T-helper 17 cell (primary cell): ENCODE measurements around the gene AATK. TPM values are rescaled to one million over a fixed set of nuclear protein-coding genes. Genes with fewer than 3 reads are reported as not detected.
A peak's percentile ranks its signal among the peaks of the same experiment; 100 is the strongest.

Experiments
- ATAC-seq: fragments of 150-1000 bp; cut with Tn5 transposase; 2 replicates; pipeline ENCODE4 v1.10.0; 2021; ENCODE audit warnings: mild to moderate bottlenecking, moderate library complexity
- DNase-seq, 3 donors: peaks; one replicate each; pipeline versions ENCODE4 v3.0.0 to v3.0.0-alpha.2; 2020 to 2021
- H3K9me3 ChIP-seq: one replicate; pipeline ENCODE4 v1.7.0; 2013; ENCODE audit warnings: low read length, mild to moderate bottlenecking; ENCODE audit not compliant: control insufficient read depth, poor library complexity, severe bottlenecking
- H3K27ac Mint-ChIP-seq: one replicate; pipeline ENCODE4 v1.8.0; 2022; ENCODE audit warnings: mild to moderate bottlenecking, moderate library complexity, mixed read lengths
- H3K27me3 Mint-ChIP-seq: one replicate; pipeline ENCODE4 v1.8.0; 2022; ENCODE audit warnings: mixed read lengths
- H3K36me3 Mint-ChIP-seq: one replicate; pipeline ENCODE4 v1.8.0; 2022; ENCODE audit warnings: low read depth, mixed read lengths
- H3K4me1 Mint-ChIP-seq: one replicate; pipeline ENCODE4 v1.8.0; 2022; ENCODE audit warnings: mild to moderate bottlenecking, mixed read lengths
- H3K4me3 Mint-ChIP-seq: one replicate; pipeline ENCODE4 v1.8.0; 2022; ENCODE audit warnings: mild to moderate bottlenecking, moderate library complexity, mixed read lengths
- total RNA-seq, 4 donors: library from RNA in 2 of 4; stranded (reverse) in 2 of 4; gene quantifications; one replicate each; pipeline ENCODE4 v1.2.3 and lab custom pipeline; 2022 to 2026

Gene AATK
- total RNA-seq, 2 donors from 2014 or later = 1.9 to 2.2 TPM

GRCh38 chr17:81128338-81128737 lies 37.7 kb downstream of the AATK start:
- Mint-ChIP-seq H3K27ac (no peak overlapping the region), H3K4me3 (no peak overlapping the region), H3K4me1 (no peaks in the 10 kb centered on the region), H3K27me3 (no peaks in the 10 kb centered on the region), H3K36me3 (no peaks in the 10 kb centered on the region)
- no peaks in the 10 kb centered on the region for H3K9me3 ChIP-seq
- no peak for ATAC-seq
- no peak for DNase-seq

- H3K4me3 Mint-ChIP-seq = no peak overlapping the region
- no peak for ATAC-seq
Measured at GRCh38 chr17:81127526-81128177, 38.4 kb downstream of the AATK start.

GRCh38 chr17:81127133-81127455 lies 38.9 kb downstream of the AATK start:
- Mint-ChIP-seq H3K27me3 (no peaks in the 10 kb centered on the region), H3K4me3 (no peak overlapping the region), H3K4me1 (no peaks in the 10 kb centered on the region), H3K27ac (no peak overlapping the region), H3K36me3 (no peaks in the 10 kb centered on the region)
- H3K9me3 ChIP-seq = no peaks in the 10 kb centered on the region
- DNase-seq = no peak
- ATAC-seq = no peak

More at GRCh38 chr17:81127526-81128177, 38.4 kb downstream of the AATK start:
- no peak for DNase-seq
- Mint-ChIP-seq H3K36me3 (no peaks in the 10 kb centered on the region), H3K4me1 (no peaks in the 10 kb centered on the region), H3K27me3 (no peaks in the 10 kb centered on the region), H3K27ac (no peak overlapping the region)
- H3K9me3 ChIP-seq = no peaks in the 10 kb centered on the region

- no peak for DNase-seq
- no peaks in the 10 kb centered on the region for H3K9me3 ChIP-seq
- no peak overlapping the region for H3K27ac Mint-ChIP-seq
- no peaks in the 10 kb centered on the region for H3K36me3 Mint-ChIP-seq
- no peaks in the 10 kb centered on the region for H3K4me1 Mint-ChIP-seq
- no peaks in the 10 kb centered on the region for H3K27me3 Mint-ChIP-seq
- H3K4me3 Mint-ChIP-seq = no peak overlapping the region
- no peak for ATAC-seq
Measured at GRCh38 chr17:81126281-81127132, 39.5 kb downstream of the AATK start.

GRCh38 chr17:81125573-81126081 lies 40.4 kb downstream of the AATK start:
- H3K27ac Mint-ChIP-seq = no peak overlapping the region
- ATAC-seq = no peak
- no peaks in the 10 kb centered on the region for H3K27me3 Mint-ChIP-seq
- H3K36me3 Mint-ChIP-seq = no peaks in the 10 kb centered on the region
- no peaks in the 10 kb centered on the region for H3K9me3 ChIP-seq
- H3K4me1 Mint-ChIP-seq = no peaks in the 10 kb centered on the region
- no peak for DNase-seq
- no peak overlapping the region for H3K4me3 Mint-ChIP-seq

- H3K27ac Mint-ChIP-seq = no peak overlapping the region
- no peaks in the 10 kb centered on the region for H3K9me3 ChIP-seq
- ATAC-seq (no peak), DNase-seq (no peak)
- no peaks in the 10 kb centered on the region for H3K27me3 Mint-ChIP-seq
- H3K4me3 Mint-ChIP-seq = no peak overlapping the region
- H3K36me3 Mint-ChIP-seq = no peaks in the 10 kb centered on the region
- H3K4me1 Mint-ChIP-seq = peaks cover 3% of the 10 kb centered on the region
Measured at GRCh38 chr17:81124377-81124776, 41.6 kb downstream of the AATK start.

- DNase-seq (no peak), ATAC-seq (no peak)
- Mint-ChIP-seq H3K27me3 (no peaks in the 10 kb centered on the region), H3K4me1 (peaks cover 7% of the 10 kb centered on the region), H3K36me3 (peaks cover 2% of the 10 kb centered on the region), H3K4me3 (no peak overlapping the region), H3K27ac (no peak overlapping the region)
- no peaks in the 10 kb centered on the region for H3K9me3 ChIP-seq
Measured at GRCh38 chr17:81123052-81124048, 42.7 kb downstream of the AATK start.

- no peak for DNase-seq
- H3K27ac Mint-ChIP-seq = no peak overlapping the region
- peaks cover 2% of the 10 kb centered on the region for H3K36me3 Mint-ChIP-seq
- no peaks in the 10 kb centered on the region for H3K9me3 ChIP-seq
- H3K4me1 Mint-ChIP-seq = peaks cover 8% of the 10 kb centered on the region
- no peak overlapping the region for H3K4me3 Mint-ChIP-seq
- no peaks in the 10 kb centered on the region for H3K27me3 Mint-ChIP-seq
- no peak for ATAC-seq
Measured at GRCh38 chr17:81121841-81122733, 43.9 kb downstream of the AATK start.

GRCh38 chr17:81120695-81121621 lies 45.1 kb downstream of the AATK start:
- DNase-seq = no peak
- no peaks in the 10 kb centered on the region for H3K9me3 ChIP-seq
- no peak for ATAC-seq
- no peaks in the 10 kb centered on the region for H3K27me3 Mint-ChIP-seq
- no peak overlapping the region for H3K27ac Mint-ChIP-seq
- no peak overlapping the region for H3K4me3 Mint-ChIP-seq
- peaks cover 2% of the 10 kb centered on the region for H3K36me3 Mint-ChIP-seq
- peaks cover 8% of the 10 kb centered on the region for H3K4me1 Mint-ChIP-seq

- Mint-ChIP-seq H3K4me1 (peaks cover 8% of the 10 kb centered on the region), H3K27ac (peak overlapping the region; percentile 29), H3K36me3 (peaks cover 2% of the 10 kb centered on the region), H3K27me3 (no peaks in the 10 kb centered on the region), H3K4me3 (no peak overlapping the region)
- H3K9me3 ChIP-seq = no peaks in the 10 kb centered on the region
- DNase-seq = no peak
- ATAC-seq = no peak
Measured at GRCh38 chr17:81120149-81120484, 45.9 kb downstream of the AATK start.

GRCh38 chr17:81119223-81120148 lies 46.5 kb downstream of the AATK start:
- peak; percentile 78 to 89 (median 85) for DNase-seq
- peak overlapping the region; percentile 79 for H3K4me3 Mint-ChIP-seq

More at GRCh38 chr17:81119223-81120148, 46.5 kb downstream of the AATK start:
- peak; percentile 86 for ATAC-seq
- H3K36me3 Mint-ChIP-seq = peaks cover 2% of the 10 kb centered on the region
- H3K9me3 ChIP-seq = no peaks in the 10 kb centered on the region
- H3K27ac Mint-ChIP-seq = peak overlapping the region; percentile 29
- no peaks in the 10 kb centered on the region for H3K27me3 Mint-ChIP-seq
- peaks cover 8% of the 10 kb centered on the region for H3K4me1 Mint-ChIP-seq
